Natural killer cell (primary cell): ENCODE results near the gene DGCR8. TPM values are rescaled to one million over a fixed set of nuclear protein-coding genes. Genes with fewer than 3 reads are reported as not detected.
A peak's percentile ranks its signal among the peaks of the same experiment; 100 is the strongest.

Experiments
- ATAC-seq, 3 donors: fragments of 150-1000 bp in 2 of 3; fragments of 200-7000 bp in 1 of 3; cut with Tn5 transposase; 1 replicate in 1 of 3; 2 replicates in 2 of 3; pipeline ENCODE4 v1.10.0; 2021; ENCODE audit warnings: mild to moderate bottlenecking in 2 of 3, moderate library complexity in 2 of 3
- DNase-seq, 2 donors: peaks; one replicate each; pipeline versions ENCODE4 v3.0.0 to v3.0.0-alpha.2; 2013 to 2021; ENCODE audit warnings: mixed read lengths in 1 of 2
- H3K27ac ChIP-seq: one replicate; pipeline ENCODE4 v1.5.1; 2013; ENCODE audit warnings: mild to moderate bottlenecking, low read length
- H3K27me3 ChIP-seq: one replicate; pipeline ENCODE4 v1.6.1; 2013; ENCODE audit warnings: low read length; ENCODE audit not compliant: control insufficient read depth, insufficient read depth
- H3K36me3 ChIP-seq: one replicate; pipeline ENCODE4 v1.6.1; 2013; ENCODE audit warnings: low read length; ENCODE audit not compliant: control insufficient read depth, insufficient read depth
- H3K4me1 ChIP-seq: one replicate; pipeline ENCODE4 v1.6.1; 2013; ENCODE audit warnings: low read length; ENCODE audit not compliant: control insufficient read depth, insufficient read depth
- H3K4me3 ChIP-seq: one replicate; pipeline ENCODE4 v1.5.1; 2013; ENCODE audit warnings: low read length
- H3K9me3 ChIP-seq: one replicate; pipeline ENCODE4 v1.6.1; 2013; ENCODE audit warnings: low read length; ENCODE audit not compliant: control insufficient read depth, insufficient read depth
- H3K27ac Mint-ChIP-seq, 2 donors: one replicate each; pipeline ENCODE4 v1.8.0; 2022; ENCODE audit warnings: mild to moderate bottlenecking in 2 of 2, mixed read lengths in 2 of 2, moderate library complexity in 1 of 2
- H3K27me3 Mint-ChIP-seq, 2 donors: one replicate each; pipeline ENCODE4 v1.8.0; 2022; ENCODE audit warnings: low read depth in 2 of 2, mixed read lengths in 2 of 2
- H3K36me3 Mint-ChIP-seq: one replicate; pipeline ENCODE4 v1.8.0; 2022; ENCODE audit warnings: mixed read lengths
- H3K4me1 Mint-ChIP-seq, 2 donors: one replicate each; pipeline ENCODE4 v1.8.0; 2022; ENCODE audit warnings: mixed read lengths in 2 of 2
- H3K4me3 Mint-ChIP-seq: one replicate; pipeline ENCODE4 v1.8.0; 2022; ENCODE audit warnings: mild to moderate bottlenecking, moderate library complexity, mixed read lengths
- H3K9me3 Mint-ChIP-seq, 2 donors: one replicate each; pipeline ENCODE4 v1.8.0; 2022; ENCODE audit warnings: mixed read lengths in 2 of 2
- WGBS: methylation state at CpG from one replicate; pipeline ENCODE4 v1.1.7; 2013; ENCODE audit warnings: missing lambda C conversion rate; ENCODE audit not compliant: insufficient coverage; 5-methylcytosine and 5-hydroxymethylcytosine counted together
- intact Hi-C: fragments of 100-400 bp; cut with micrococcal nuclease; formaldehyde crosslinking; loops from one replicate; pipeline ENCODE4 v1.14.2; 2022
- total RNA-seq, 4 donors: library from RNA; stranded (reverse); fragments of 120-200 nt in 1 of 4; gene quantifications; one replicate each; pipeline versions ENCODE4 v1.2.3 to v1.2.4, GENCODE V29; 2013 to 2022
- TF ChIP-seq, protein P1 (sequence below): fragments of 200-600 bp; IDR thresholded peaks from one replicate; pipeline ENCODE4 v1.8.0; 2022; ENCODE audit warnings: antibody characterized with exemption

The DGCR8 gene
- total RNA-seq, 3 donors from 2014 or later (not counting 1 experiment from before 2014, with no cell fraction given): 45.3 to 64.7 (median 64.0) TPM

DNA sequence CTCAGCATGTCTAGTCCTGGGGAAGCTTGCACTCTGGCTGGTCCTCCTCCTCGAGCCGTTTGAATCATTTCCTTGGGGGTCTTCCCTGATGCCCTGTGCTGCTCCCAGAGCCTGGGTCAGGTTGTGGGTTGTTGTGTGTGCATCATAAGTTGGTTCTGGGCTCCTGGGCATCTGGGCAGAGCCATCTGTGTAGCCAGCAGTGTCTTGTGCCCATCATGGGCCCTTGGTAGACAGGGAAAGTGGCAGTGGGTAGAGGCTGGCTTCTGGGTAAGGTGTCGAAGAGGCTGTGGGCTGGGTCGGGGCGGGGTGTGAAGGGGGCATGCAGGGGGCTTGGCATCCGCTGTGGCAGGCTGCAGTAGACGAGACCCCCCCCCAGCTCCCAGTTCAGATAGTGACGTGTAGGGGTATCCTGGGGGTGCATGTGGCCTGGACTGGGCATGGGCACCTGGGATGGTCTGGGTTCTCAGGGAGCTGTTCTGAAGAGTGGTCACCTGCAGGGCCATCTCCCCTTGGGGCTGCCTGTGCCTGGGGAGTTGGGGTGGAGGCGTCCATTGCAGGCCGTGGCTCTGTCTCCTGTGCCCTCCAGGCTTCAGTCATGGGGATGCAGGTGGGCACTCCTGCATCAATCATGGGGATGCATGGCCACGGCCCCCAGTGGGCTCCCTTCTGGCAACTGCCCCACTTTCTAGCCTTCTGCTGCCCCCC, 44.2 kb downstream of the DGCR8 start:
- Mint-ChIP-seq H3K9me3 (peaks cover 0 to 2% of the 10 kb centered on the region in 2 donors), H3K4me1 (peaks cover 18 to 40% of the 10 kb centered on the region in 2 donors), H3K36me3 (no peaks in the 10 kb centered on the region), H3K27me3 (no peaks in the 10 kb centered on the region), H3K4me3 (no peak overlapping the region), H3K27ac (peak overlapping the region in 1 of 2 donors; percentile 86)
- 88% methylated on average over 11 of the region's 11 CpGs for WGBS
- ATAC-seq: no peak
- Histone ChIP-seq H3K27me3 (no peaks in the 10 kb centered on the region), H3K9me3 (no peaks in the 10 kb centered on the region), H3K27ac (no peak overlapping the region), H3K4me1 (peaks cover 40% of the 10 kb centered on the region), H3K4me3 (no peak overlapping the region), H3K36me3 (peaks cover 33% of the 10 kb centered on the region)
- TF ChIP-seq, protein P1, sequence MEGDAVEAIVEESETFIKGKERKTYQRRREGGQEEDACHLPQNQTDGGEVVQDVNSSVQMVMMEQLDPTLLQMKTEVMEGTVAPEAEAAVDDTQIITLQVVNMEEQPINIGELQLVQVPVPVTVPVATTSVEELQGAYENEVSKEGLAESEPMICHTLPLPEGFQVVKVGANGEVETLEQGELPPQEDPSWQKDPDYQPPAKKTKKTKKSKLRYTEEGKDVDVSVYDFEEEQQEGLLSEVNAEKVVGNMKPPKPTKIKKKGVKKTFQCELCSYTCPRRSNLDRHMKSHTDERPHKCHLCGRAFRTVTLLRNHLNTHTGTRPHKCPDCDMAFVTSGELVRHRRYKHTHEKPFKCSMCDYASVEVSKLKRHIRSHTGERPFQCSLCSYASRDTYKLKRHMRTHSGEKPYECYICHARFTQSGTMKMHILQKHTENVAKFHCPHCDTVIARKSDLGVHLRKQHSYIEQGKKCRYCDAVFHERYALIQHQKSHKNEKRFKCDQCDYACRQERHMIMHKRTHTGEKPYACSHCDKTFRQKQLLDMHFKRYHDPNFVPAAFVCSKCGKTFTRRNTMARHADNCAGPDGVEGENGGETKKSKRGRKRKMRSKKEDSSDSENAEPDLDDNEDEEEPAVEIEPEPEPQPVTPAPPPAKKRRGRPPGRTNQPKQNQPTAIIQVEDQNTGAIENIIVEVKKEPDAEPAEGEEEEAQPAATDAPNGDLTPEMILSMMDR: no peak
- intact Hi-C loops: loop anchor here (5.0 kb wide), 1 partner anchor 42 kb away; the partner anchor contains the start of gene DGCR8
- no peak for DNase-seq

DNA sequence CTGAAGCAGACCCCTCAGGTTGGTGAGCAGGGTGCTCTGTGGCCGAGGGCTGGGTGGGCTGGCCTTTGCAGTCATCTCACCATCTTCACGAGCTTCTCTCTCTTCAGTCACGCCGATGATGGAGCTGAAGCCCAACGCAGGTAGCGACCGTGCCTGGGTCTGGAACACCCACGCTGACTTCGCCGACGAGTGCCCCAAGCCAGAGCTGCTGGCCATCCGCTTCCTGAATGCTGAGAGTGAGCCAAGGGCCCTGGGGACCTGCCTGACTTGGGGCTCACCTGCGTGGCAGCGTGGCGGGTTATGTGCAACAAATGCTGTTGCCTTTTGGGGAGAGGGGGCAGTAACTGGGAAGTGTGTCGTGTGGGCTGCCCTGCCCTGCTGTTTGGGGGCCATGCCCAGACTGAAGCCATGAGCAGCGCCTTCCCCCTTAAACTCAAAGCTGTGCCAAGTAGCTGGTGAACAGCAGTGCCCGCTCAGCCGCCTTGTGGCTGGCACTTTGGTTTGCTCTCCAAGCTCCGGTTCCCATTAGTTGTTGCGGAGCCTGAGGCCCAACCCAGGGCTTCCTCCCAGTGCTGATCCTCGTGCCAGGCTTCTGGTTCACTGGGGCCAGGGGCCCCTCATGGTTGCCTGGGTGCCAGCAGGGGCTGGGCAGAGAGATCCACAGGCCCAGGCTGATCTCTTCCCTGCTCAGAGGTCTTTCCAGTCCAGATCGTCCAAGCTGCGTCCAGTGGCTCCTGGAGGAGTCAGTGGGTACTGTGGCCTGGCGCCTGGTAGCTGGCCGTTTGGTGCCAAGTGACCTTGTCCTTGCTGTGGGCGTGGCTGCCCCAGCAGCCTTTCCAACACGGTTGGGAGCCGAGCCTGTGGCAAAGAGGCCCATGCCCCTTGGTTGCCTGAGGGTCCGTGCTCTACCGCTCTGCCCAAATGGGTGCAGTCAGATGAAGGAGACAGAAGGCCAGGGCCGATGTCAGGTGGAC, 45.4 kb downstream of the DGCR8 start:
- Mint-ChIP-seq H3K4me3 (no peak overlapping the region), H3K27me3 (no peaks in the 10 kb centered on the region), H3K36me3 (no peaks in the 10 kb centered on the region), H3K9me3 (peaks cover 0 to 2% of the 10 kb centered on the region in 2 donors), H3K4me1 (peaks cover 18 to 40% of the 10 kb centered on the region in 2 donors), H3K27ac (no peak overlapping the region)
- Histone ChIP-seq H3K36me3 (peaks cover 23% of the 10 kb centered on the region), H3K27me3 (no peaks in the 10 kb centered on the region), H3K4me1 (peaks cover 39% of the 10 kb centered on the region), H3K27ac (no peak overlapping the region), H3K4me3 (no peak overlapping the region), H3K9me3 (no peaks in the 10 kb centered on the region)
- no peak for ATAC-seq
- WGBS: 96% methylated on average over 32 of the region's 32 CpGs
- no peak for DNase-seq
- TF ChIP-seq, protein P1: no peak
- intact Hi-C loops: loop anchor here (5.0 kb wide), 1 partner anchor 153 kb away; no protein-coding TSS in a partner anchor

DNA sequence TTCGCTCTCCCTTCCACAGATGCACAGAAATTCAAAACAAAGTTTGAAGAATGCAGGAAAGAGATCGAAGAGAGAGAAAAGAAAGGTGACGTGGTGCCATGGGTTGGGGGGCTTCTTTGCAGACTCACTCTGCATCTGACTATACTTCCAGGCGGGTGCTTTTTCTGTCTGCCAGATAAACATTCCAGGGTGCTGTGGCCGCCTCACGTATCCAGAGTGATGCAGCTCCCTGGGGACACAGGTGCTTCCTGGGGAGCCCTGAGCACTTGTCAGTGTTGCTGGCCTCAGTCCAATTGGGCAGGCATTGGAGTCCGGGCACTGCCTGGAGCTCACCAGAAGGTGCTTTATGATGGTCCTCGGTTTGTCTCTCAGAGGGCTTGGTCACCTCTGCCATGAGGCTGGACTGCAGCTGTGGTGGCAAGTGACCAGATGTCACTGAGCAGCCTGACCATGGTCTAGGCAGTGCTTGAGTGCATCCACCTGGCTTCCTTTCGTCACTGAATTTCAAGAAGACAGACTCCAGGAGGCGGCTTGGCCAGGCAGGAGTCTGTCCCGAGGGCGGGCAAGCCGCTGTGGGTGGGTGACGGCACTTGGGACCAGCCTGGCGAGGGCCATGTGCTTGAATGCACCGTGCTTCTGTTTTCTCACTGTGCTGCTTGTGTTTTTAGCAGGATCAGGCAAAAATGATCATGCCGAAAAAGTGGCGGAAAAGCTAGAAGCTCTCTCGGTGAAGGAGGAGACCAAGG, 46.4 kb downstream of the DGCR8 start:
- intact Hi-C loops: loop anchor here (5.0 kb wide), 1 partner anchor 154 kb away; no protein-coding TSS in a partner anchor

More for the DNA sequence above, 46.4 kb downstream of the DGCR8 start:
- no peak for ATAC-seq
- H3K4me1 ChIP-seq: peaks cover 41% of the 10 kb centered on the region
- peaks cover 18 to 39% of the 10 kb centered on the region in 2 donors for H3K4me1 Mint-ChIP-seq
- H3K9me3 Mint-ChIP-seq: peaks cover 0 to 2% of the 10 kb centered on the region in 2 donors
- H3K36me3 Mint-ChIP-seq: no peaks in the 10 kb centered on the region
- no peaks in the 10 kb centered on the region for H3K9me3 ChIP-seq
- no peak overlapping the region for H3K27ac ChIP-seq
- H3K27ac Mint-ChIP-seq: no peak overlapping the region
- WGBS: 87% methylated on average over 19 of the region's 19 CpGs
- H3K36me3 ChIP-seq: peaks cover 19% of the 10 kb centered on the region
- TF ChIP-seq, protein P1: no peak
- no peak for DNase-seq
- H3K27me3 ChIP-seq: no peaks in the 10 kb centered on the region
- H3K4me3 Mint-ChIP-seq: no peak overlapping the region
- H3K27me3 Mint-ChIP-seq: no peaks in the 10 kb centered on the region
- H3K4me3 ChIP-seq: no peak overlapping the region
